Stimulated activated naive CD4-positive, alpha-beta T cell treated with Interleukin-2 at 50 U/mL for 16 hours (primary cell): Measurements from ENCODE around the gene BPIFB2.

Experiments
- DNase-seq: peaks from one replicate; lab custom pipeline; 2025; lab: John Stamatoyannopoulos, UW

Gene BPIFB2

GRCh38 chr20:33022694-33023438 lies 15.4 kb downstream of the BPIFB2 start:
- no peak for DNase-seq

GRCh38 chr20:33023439-33024242 lies 16.1 kb downstream of the BPIFB2 start:
- no peak for DNase-seq

GRCh38 chr20:33024243-33024560 lies 16.7 kb downstream of the BPIFB2 start:
- no peak for DNase-seq

GRCh38 chr20:33024609-33025317 lies 17.3 kb downstream of the BPIFB2 start:
- no peak for DNase-seq

GRCh38 chr20:33025318-33025876 lies 17.9 kb downstream of the BPIFB2 start:
- DNase-seq = no peak

GRCh38 chr20:33026072-33026778 lies 18.7 kb downstream of the BPIFB2 start:
- DNase-seq = no peak

- DNase-seq = no peak
Observed at GRCh38 chr20:33026779-33027759, 19.6 kb downstream of the BPIFB2 start.

- no peak for DNase-seq
Observed at GRCh38 chr20:33027769-33028751, 20.6 kb downstream of the BPIFB2 start.

GRCh38 chr20:33028875-33029274 lies 21.4 kb downstream of the BPIFB2 start:
- DNase-seq = no peak

- no peak for DNase-seq
Observed at GRCh38 chr20:33030076-33030475, 22.6 kb downstream of the BPIFB2 start.

- DNase-seq = no peak
Observed at GRCh38 chr20:33030569-33030968, 23.1 kb downstream of the BPIFB2 start.

GRCh38 chr20:33031531-33031930 lies 24.0 kb downstream of the BPIFB2 start, which contains the start of gene BPIFB6:
Gene BPIFB6, plus strand, starts transcription at chr20:33031648. Its CDS starts 0 bp downstream, at chr20:33031648.
- DNase-seq = no peak

- DNase-seq = no peak
Observed at GRCh38 chr20:33032555-33032954, 25.1 kb downstream of the BPIFB2 start.

- DNase-seq = no peak
Observed at GRCh38 chr20:33033381-33033780, 25.9 kb downstream of the BPIFB2 start.

- DNase-seq = no peak
Observed at GRCh38 chr20:33034115-33034514, 26.6 kb downstream of the BPIFB2 start.

GRCh38 chr20:33034901-33035492 lies 27.5 kb downstream of the BPIFB2 start:
- no peak for DNase-seq

GRCh38 chr20:33037456-33037855 lies 30.0 kb downstream of the BPIFB2 start:
- no peak for DNase-seq

GRCh38 chr20:33038243-33038642 lies 30.7 kb downstream of the BPIFB2 start:
- DNase-seq = no peak

- no peak for DNase-seq
Observed at GRCh38 chr20:33042430-33042829, 34.9 kb downstream of the BPIFB2 start.
